Transverse colon (tissue), 4 donors: ENCODE results near the gene DLG5.

ENCODE experiments used
- CTCF ChIP-seq, 5 experiments: fragments of 200-600 bp in 3 of 5; fragments of 450-650 bp in 2 of 5; sonication (generic) in 3 of 5; IDR thresholded peaks; 1 replicate in 2 of 5; 2 replicates in 3 of 5; pipeline ENCODE4 v1.5.1; 2016 to 2017; ENCODE audit warnings: antibody characterized with exemption in 5 of 5, inconsistent platforms in 3 of 5, mild to moderate bottlenecking in 2 of 5, moderate library complexity in 1 of 5
- EP300 ChIP-seq: sonication (generic); formaldehyde crosslinking; IDR thresholded peaks from one replicate; pipeline ENCODE4 v1.6.1; 2017; ENCODE audit warnings: antibody characterized with exemption, low read depth
- POLR2A ChIP-seq: fragments of 450-650 bp; IDR thresholded peaks from one replicate; pipeline ENCODE4 v1.6.1; 2016; ENCODE audit warnings: antibody characterized with exemption, mild to moderate bottlenecking, moderate library complexity
- POLR2AphosphoS5 ChIP-seq, 3 donors: sonication (generic); formaldehyde crosslinking; IDR thresholded peaks; one replicate each; pipeline ENCODE4 v1.6.1; 2016; ENCODE audit warnings: antibody characterized with exemption in 3 of 3

- no peak for TF ChIP-seq CTCF (IDR thresholded peaks at IDR 0.05)
- no peak for TF ChIP-seq POLR2A
- peak in 1 of 3 donors; percentile 5 for TF ChIP-seq POLR2AphosphoS5 (IDR thresholded peaks at IDR 0.05)
- peak; percentile 25 for TF ChIP-seq EP300
These were observed 56.7 kb downstream of the DLG5 start for GRCh38 chr10:77869626-77870420.
